H1 (cell line): ENCODE data around the gene CKAP2L. TPM values are rescaled to one million over a fixed set of nuclear protein-coding genes. Genes with fewer than 3 reads are reported as not detected.

Source experiments
- CTCF ChIA-PET: fragments of 300-600 bp; sonication (Branson Sonifier 250); formaldehyde crosslinking; loops from one replicate; lab custom pipeline; 2021; ENCODE audit not compliant: partially characterized antibody; lab: Charles Lee
- POLR2A ChIA-PET: fragments of 300-600 bp; sonication (Branson Sonifier 250); formaldehyde crosslinking; loops from one replicate; lab custom pipeline; 2021; ENCODE audit warnings: inconsistent platforms; ENCODE audit not compliant: partially characterized antibody; lab: Charles Lee
- DNase-seq, 2 experiments: peaks; one replicate each; pipeline versions ENCODE4 v3.0.0 to v3.0.0-alpha.2; 2010 to 2022; ENCODE audit warnings: low spot score in 2 of 2, low read depth in 1 of 2, mixed read lengths in 1 of 2
- FAIRE-seq: peaks from 2 replicates; lab custom pipeline; 2011; peaks lifted over from hg19 to GRCh38; lab: Jason Lieb, UNC
- H2AFZ ChIP-seq: 2 replicates; pipeline ENCODE4 v1.8.1; 2012; ENCODE audit warnings: low read length, inconsistent platforms
- H2AK5ac ChIP-seq: 2 replicates; pipeline ENCODE4 v1.6.1; 2013; ENCODE audit warnings: low read depth, low read length
- H2BK120ac ChIP-seq: replicated peaks from 2 replicates; pipeline ENCODE3; 2013; ENCODE audit warnings: low read depth, low read length, inconsistent platforms
- H2BK12ac ChIP-seq: 2 replicates; pipeline ENCODE4 v1.6.1; 2013; ENCODE audit warnings: low read depth, low read length
- H2BK15ac ChIP-seq: 2 replicates; pipeline ENCODE4 v1.6.1; 2013; ENCODE audit warnings: low read length
- H2BK20ac ChIP-seq: 2 replicates; pipeline ENCODE4 v1.6.1; 2013; ENCODE audit warnings: low read length
- H2BK5ac ChIP-seq: 2 replicates; pipeline ENCODE4 v1.6.1; 2013; ENCODE audit warnings: low read depth, low read length
- H3K14ac ChIP-seq: 2 replicates; pipeline ENCODE4 v1.6.1; 2013; ENCODE audit warnings: inconsistent platforms; ENCODE audit not compliant: insufficient read length
- H3K18ac ChIP-seq: 2 replicates; pipeline ENCODE4 v1.6.1; 2013; ENCODE audit warnings: low read length; ENCODE audit errors: extremely low read depth
- H3K23ac ChIP-seq: 2 replicates; pipeline ENCODE4 v1.6.1; 2013; ENCODE audit warnings: inconsistent platforms; ENCODE audit not compliant: insufficient read length
- H3K23me2 ChIP-seq: 2 replicates; pipeline ENCODE4 v1.6.1; 2013; ENCODE audit warnings: low read depth, low read length
- H3K27ac ChIP-seq: 2 replicates; pipeline ENCODE4 v1.6.1; 2011; ENCODE audit warnings: low read depth, low read length, inconsistent platforms
- H3K27me3 ChIP-seq, 4 experiments: replicated peaks in 1 of 4; 1 replicate in 1 of 4; 2 replicates in 3 of 4; pipeline versions ENCODE4 v1.6.1 to v1.8.1; 2011 to 2013; ENCODE audit warnings: low read length in 3 of 4, mild to moderate bottlenecking in 3 of 4, inconsistent platforms in 2 of 4, mixed read lengths in 2 of 4, moderate library complexity in 1 of 4; ENCODE audit not compliant: control insufficient read depth in 3 of 4, insufficient read depth in 3 of 4; ENCODE audit errors: extremely low read depth in 1 of 4
- H3K36me3 ChIP-seq, 4 experiments: 2 replicates each; pipeline versions ENCODE4 v1.6.1 to v1.8.1; 2011 to 2013; ENCODE audit warnings: mild to moderate bottlenecking in 4 of 4, low read length in 3 of 4, moderate library complexity in 2 of 4, control low read depth in 1 of 4, inconsistent platforms in 1 of 4; ENCODE audit not compliant: insufficient read depth in 4 of 4, control insufficient read depth in 2 of 4
- H3K4ac ChIP-seq: replicated peaks from 2 replicates; pipeline ENCODE3; 2013; ENCODE audit warnings: low read length, low read depth, mixed read lengths, inconsistent platforms; ENCODE audit not compliant: insufficient read length
- H3K4me1 ChIP-seq, 4 experiments: replicated peaks in 1 of 4; 1 replicate in 1 of 4; 2 replicates in 3 of 4; pipeline versions ENCODE4 v1.6.1 to v1.8.1; 2011 to 2013; ENCODE audit warnings: low read length in 3 of 4, inconsistent platforms in 2 of 4, mixed read lengths in 1 of 4; ENCODE audit not compliant: insufficient read depth in 4 of 4, control insufficient read depth in 3 of 4
- H3K4me2 ChIP-seq, 2 experiments: 2 replicates each; pipeline versions ENCODE4 v1.6.1 to v1.8.1; 2011 to 2013; ENCODE audit warnings: low read depth in 2 of 2, low read length in 2 of 2, control low read depth in 1 of 2, inconsistent platforms in 1 of 2, mild to moderate bottlenecking in 1 of 2; ENCODE audit not compliant: insufficient read depth in 1 of 2
- H3K4me3 ChIP-seq, 4 experiments: fragments of 200-600, 300-600 bp in 1 of 4; sonication (generic), shearing (Covaris generic), sonication (Bioruptor Twin) in 1 of 4; 2 replicates each; pipeline versions ENCODE4 v1.5.1 to v1.8.1; 2011 to 2016; ENCODE audit warnings: low read length in 4 of 4, low read depth in 3 of 4, control low read depth in 2 of 4, inconsistent platforms in 2 of 4, mild to moderate bottlenecking in 2 of 4, mixed read lengths in 1 of 4, moderate library complexity in 1 of 4; ENCODE audit not compliant: insufficient read depth in 2 of 4; ENCODE audit errors: extremely low read depth in 1 of 4
- H3K56ac ChIP-seq: replicated peaks from 2 replicates; pipeline ENCODE3; 2013; ENCODE audit warnings: low read depth, mild to moderate bottlenecking, mixed read lengths, low read length, inconsistent platforms; ENCODE audit not compliant: insufficient read length
- H3K79me1 ChIP-seq: 2 replicates; pipeline ENCODE4 v1.6.1; 2013; ENCODE audit warnings: low read depth, low read length, control low read depth
- H3K79me2 ChIP-seq, 2 experiments: 2 replicates each; pipeline versions ENCODE4 v1.6.1 to v1.8.1; 2012 to 2013; ENCODE audit warnings: low read length in 2 of 2, mild to moderate bottlenecking in 2 of 2, inconsistent platforms in 1 of 2; ENCODE audit not compliant: insufficient read depth in 2 of 2, control insufficient read depth in 1 of 2
- H3K9ac ChIP-seq, 4 experiments: replicated peaks in 1 of 4; 1 replicate in 1 of 4; 2 replicates in 3 of 4; pipeline versions ENCODE4 v1.6.1 to v1.8.1; 2011 to 2013; ENCODE audit warnings: low read depth in 3 of 4, low read length in 3 of 4, control low read depth in 2 of 4, mild to moderate bottlenecking in 2 of 4, moderate library complexity in 2 of 4, inconsistent platforms in 1 of 4; ENCODE audit errors: extremely low read depth in 1 of 4
- H3K9me3 ChIP-seq, 2 experiments: 2 replicates each; pipeline versions ENCODE4 v1.6.1 to v1.8.1; 2012 to 2013; ENCODE audit warnings: mild to moderate bottlenecking in 2 of 2, moderate library complexity in 2 of 2, control low read depth in 1 of 2, inconsistent platforms in 1 of 2, low read depth in 1 of 2, low read length in 1 of 2, mixed read lengths in 1 of 2; ENCODE audit not compliant: insufficient read depth in 2 of 2
- H4K20me1 ChIP-seq, 2 experiments: replicated peaks in 1 of 2; 2 replicates each; pipeline versions ENCODE3 to v1.8.1; 2011 to 2013; ENCODE audit warnings: inconsistent platforms in 2 of 2, low read length in 2 of 2, mild to moderate bottlenecking in 1 of 2; ENCODE audit not compliant: insufficient read depth in 2 of 2, control insufficient read depth in 1 of 2
- H4K5ac ChIP-seq: 2 replicates; pipeline ENCODE4 v1.6.1; 2013; ENCODE audit warnings: low read length, low read depth, mixed read lengths, inconsistent platforms; ENCODE audit not compliant: insufficient read length
- H4K8ac ChIP-seq: 2 replicates; pipeline ENCODE4 v1.8.0; 2013; ENCODE audit warnings: mild to moderate bottlenecking, moderate library complexity, low read length, inconsistent platforms; ENCODE audit not compliant: insufficient read depth; ENCODE audit errors: extremely low read depth
- H4K91ac ChIP-seq: replicated peaks from 2 replicates; pipeline ENCODE3; 2013; ENCODE audit warnings: low read length, mixed read lengths, inconsistent platforms; ENCODE audit not compliant: insufficient read length
- CTBP2 ChIP-seq: IDR thresholded peaks from 2 replicates; pipeline ENCODE4 v1.7.0; 2011; ENCODE audit warnings: borderline replicate concordance, mild to moderate bottlenecking, moderate library complexity, mixed read lengths, low read length; ENCODE audit not compliant: insufficient read depth, insufficient read length
- HDAC2 ChIP-seq, 2 experiments: fragments of 300-600 bp in 1 of 2; sonication (generic) in 1 of 2; IDR thresholded peaks; 2 replicates each; pipeline ENCODE4 v1.6.1; 2011 to 2012; ENCODE audit warnings: low read depth in 2 of 2, low read length in 2 of 2, mild to moderate bottlenecking in 2 of 2, moderate library complexity in 2 of 2, borderline replicate concordance in 1 of 2, inconsistent platforms in 1 of 2
- KDM5A ChIP-seq: fragments of 200-600 bp; IDR thresholded peaks from 2 replicates; pipeline ENCODE4 v1.7.1; 2012; ENCODE audit warnings: mild to moderate bottlenecking, low read length, inconsistent platforms, mixed read lengths
- WGBS, 2 experiments: shearing (Covaris generic) in 1 of 2; methylation state at CpG; one replicate each; pipeline versions ENCODE4 v1.1.6 to v1.1.7; 2013 to 2015; ENCODE audit warnings: low lambda C conversion rate in 2 of 2, mixed read lengths in 2 of 2, inconsistent platforms in 1 of 2, low coverage in 1 of 2, missing lambda C conversion rate in 1 of 2; ENCODE audit not compliant: insufficient replicate concordance in 2 of 2, insufficient coverage in 1 of 2, insufficient read length in 1 of 2; ENCODE audit errors: extremely low coverage in 1 of 2, missing lambda C conversion rate in 1 of 2; 5-methylcytosine and 5-hydroxymethylcytosine counted together
- polyA plus RNA-seq, 7 experiments: library from polyadenylated mRNA; depleted of rRNA in 3 of 7; stranded (reverse) in 5 of 7; unstranded in 2 of 7; fragments of >200 nt in 5 of 7; fragments of 200-250 nt in 2 of 7; gene quantifications; 1 replicate in 5 of 7; 2 replicates in 1 of 7; 4 replicates in 1 of 7; pipeline versions ENCODE4 v1.2.1 to v1.2.3, GENCODE V29; 2011 to 2013; ENCODE audit warnings: missing spikeins in 2 of 7, mixed read lengths in 2 of 7
- total RNA-seq: library from RNA; stranded (reverse); fragmentation: NEBNext Ultra II Directional; extraction: Animal tissue kit (Norgen Biotek cat#: 25700); gene quantifications from 2 replicates; pipeline ENCODE4 v1.2.1, GENCODE V29; 2021
- TF ChIP-seq, protein P1 (sequence below): IDR thresholded peaks from 2 replicates; pipeline ENCODE4 v1.6.1; 2011; ENCODE audit warnings: low read depth, mild to moderate bottlenecking, low read length; ENCODE audit not compliant: insufficient read depth

CKAP2L gene
- total and polyA plus RNA-seq, 2 of the 8 experiments (the other 6 are each of a cell fraction or from before 2014, with no cell fraction given): 2.5 to 20.7 TPM

DNA sequence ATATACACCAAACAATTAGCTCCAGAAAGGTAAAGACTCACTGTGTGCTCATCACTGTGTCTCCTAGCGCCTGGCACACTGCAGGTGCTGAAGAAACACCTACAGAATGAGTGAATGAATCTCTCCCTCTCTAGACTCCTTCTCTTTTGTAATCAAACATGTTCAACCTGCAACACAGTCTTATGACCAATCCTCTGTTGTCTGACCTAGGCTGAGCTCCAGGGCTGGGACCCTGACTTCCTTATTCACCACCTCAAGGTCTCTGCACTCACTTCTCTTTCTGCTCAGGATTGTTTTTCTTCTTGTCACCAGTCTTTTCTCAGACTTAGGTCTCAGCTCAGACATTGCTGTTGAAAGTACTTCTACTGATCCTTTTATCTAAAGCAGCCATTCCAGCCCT lies 9.8 kb downstream of the CKAP2L start:
- Histone ChIP-seq H3K79me2 (no peaks in the 10 kb centered on the region), H3K18ac (no peak overlapping the region), H3K4me1 (no peaks in the 10 kb centered on the region), H3K56ac (no peak overlapping the region), H3K27ac (no peak overlapping the region), H3K23ac (no peak overlapping the region), H3K79me1 (peaks cover 2% of the 10 kb centered on the region; the same call in 1 of the 2 replicates), H4K20me1 (peaks cover 1 to 2% of the 10 kb centered on the region in 2 experiments), H2AFZ (no peak overlapping the region), H3K4ac (no peak overlapping the region), H3K14ac (no peak overlapping the region), H4K8ac (no peak overlapping the region), H3K4me2 (no peak overlapping the region), H2BK120ac (no peak overlapping the region), H2AK5ac (no peak overlapping the region), H4K5ac (no peak overlapping the region), H2BK12ac (no peak overlapping the region), H3K9ac (no peak overlapping the region), H2BK15ac (no peak overlapping the region), H2BK20ac (no peak overlapping the region), H3K36me3 (peaks cover 4 to 60% (median 35%) of the 10 kb centered on the region in 4 experiments; a peak in 7 of 8 replicates)
- 87% methylated on average over 1 of the region's 1 CpG; no CpG with 5 or more reads in 1 of the 2 experiments for WGBS, 2 experiments
- ChIA-PET CTCF (interaction anchor here (1.1 to 9.8 kb wide), 3 partner anchors 13 to 205 kb away, joined by 3 to 178 read pairs (median 4); no protein-coding TSS in a partner anchor), POLR2A (no interaction called here)
- FAIRE-seq: no peak
- TF ChIP-seq CTBP2 (no peak), KDM5A (no peak), HDAC2 (IDR thresholded peaks at IDR 0.05; ENCODE audit: borderline replicate concordance in 1 of 2, low read depth in 2 of 2, low read length in 2 of 2) (no peak)
- TF ChIP-seq, protein P1, sequence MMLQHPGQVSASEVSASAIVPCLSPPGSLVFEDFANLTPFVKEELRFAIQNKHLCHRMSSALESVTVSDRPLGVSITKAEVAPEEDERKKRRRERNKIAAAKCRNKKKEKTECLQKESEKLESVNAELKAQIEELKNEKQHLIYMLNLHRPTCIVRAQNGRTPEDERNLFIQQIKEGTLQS: no peak
- TF ChIP-seq, all 59 proteins: peak for 0
- H3K9me3 ChIP-seq: no peaks in the 10 kb centered on the region
- no peak overlapping the region for H2BK5ac ChIP-seq
- H4K91ac ChIP-seq: no peak overlapping the region
- no peaks in the 10 kb centered on the region for H3K27me3 ChIP-seq
- DNase-seq: no peak
- no peak overlapping the region for H3K4me3 ChIP-seq
- H3K23me2 ChIP-seq: 0 out of 2 replicates have a peak, but pooled peaks cover 1% of the 10 kb centered on the region
